ENCODE results near the gene RAB35. TPM values are rescaled to one million over a fixed set of nuclear protein-coding genes. Genes with fewer than 3 reads are reported as not detected.

Gene RAB35
- total RNA-seq, 2 experiments from 2014 or later = 58.4 to 63.2 TPM

DNA sequence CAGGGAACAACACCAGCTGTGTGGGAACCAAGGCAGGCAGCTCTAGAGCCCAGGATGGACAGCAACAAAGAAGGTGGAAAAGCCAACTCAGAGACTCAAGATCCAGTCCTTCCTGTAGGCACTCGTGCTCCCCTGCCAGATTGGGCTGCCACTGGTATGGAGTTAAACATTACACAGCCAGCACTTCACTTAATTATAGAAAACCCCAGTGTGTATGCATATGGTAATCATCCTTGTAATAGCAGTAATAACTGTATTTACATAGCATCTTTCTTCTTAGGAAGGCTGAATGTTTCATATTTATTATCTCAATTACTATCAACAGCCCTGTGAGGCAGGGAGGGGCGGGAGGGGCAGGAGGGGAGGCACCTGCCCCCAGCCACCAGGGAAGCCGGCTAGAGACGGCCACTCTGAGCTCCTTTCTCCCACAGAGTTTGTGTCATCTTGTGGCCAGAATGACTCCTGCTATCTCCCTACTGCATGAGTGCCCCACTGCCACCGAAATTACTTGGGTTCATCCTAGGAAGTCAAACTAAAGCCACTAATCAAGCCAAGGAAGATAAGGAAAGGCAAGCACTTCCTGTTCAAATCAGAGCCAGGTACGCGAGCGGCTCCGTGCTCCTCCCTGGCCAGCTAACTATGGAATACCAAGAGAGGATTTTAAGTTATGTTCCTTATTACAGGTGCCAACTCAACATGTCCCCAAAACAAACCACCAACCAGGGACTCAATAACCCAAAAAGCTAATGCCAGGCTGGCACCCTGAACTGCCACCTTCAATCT, 15.7 kb upstream of the RAB35 start:
- ChIA-PET CTCF (interaction anchor here (0.6 to 0.7 kb wide), 2 partner anchors 69 to 286 kb away, joined by 3 to 4 read pairs; partner anchors contain the start of gene RPLP0), POLR2A (no interaction called here)
- no peaks in the 10 kb centered on the region for H3K27me3 Mint-ChIP-seq
- DNase-seq = no peak
- intact Hi-C loops (cut with DNase I, micrococcal nuclease) = loop anchor here in 1 of 2 experiments (5.0 kb wide), 1 partner anchor 35 kb away; no protein-coding TSS in a partner anchor
- H3K36me3 Mint-ChIP-seq (ENCODE audit: low read depth) = peaks cover 70% of the 10 kb centered on the region
- no peaks in the 10 kb centered on the region for H3K9me3 Mint-ChIP-seq (ENCODE audit: low read depth)
- H3K4me1 Mint-ChIP-seq = peaks cover 12% of the 10 kb centered on the region
- no peak for ATAC-seq
- H3K27ac Mint-ChIP-seq = no peak overlapping the region
- H3K4me3 Mint-ChIP-seq = no peak overlapping the region

DNA sequence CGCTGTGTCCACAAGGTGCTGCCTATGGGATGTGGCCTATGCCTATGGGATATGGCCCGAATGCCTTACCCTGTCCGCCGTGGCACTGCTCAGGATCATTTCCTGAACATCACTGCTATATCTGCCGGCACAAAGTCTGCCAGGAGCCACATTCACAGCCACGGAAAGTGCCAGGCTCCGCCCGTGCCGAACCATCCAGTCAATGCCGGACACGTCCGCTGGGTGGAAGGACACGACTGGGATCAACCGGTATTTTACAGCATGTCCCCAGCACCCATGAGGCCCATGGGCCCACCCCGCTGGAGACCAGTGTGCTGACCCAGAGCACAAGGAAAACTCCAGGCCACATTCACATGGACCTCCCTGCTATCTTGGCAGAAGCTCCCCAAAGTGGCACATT, 14.6 kb upstream of the RAB35 start:
- intact Hi-C loops (cut with DNase I, micrococcal nuclease) = loop anchor here in 1 of 2 experiments (5.0 kb wide), 1 partner anchor 36 kb away; no protein-coding TSS in a partner anchor
- CTCF ChIA-PET = no interaction called here
- ATAC-seq = no peak
- H3K36me3 Mint-ChIP-seq (ENCODE audit: low read depth) = peaks cover 71% of the 10 kb centered on the region
- peaks cover 24% of the 10 kb centered on the region for H3K4me1 Mint-ChIP-seq
- H3K9me3 Mint-ChIP-seq (ENCODE audit: low read depth) = no peaks in the 10 kb centered on the region
- H3K27me3 Mint-ChIP-seq = no peaks in the 10 kb centered on the region
- POLR2A ChIA-PET = no interaction called here
- no peak overlapping the region for H3K27ac Mint-ChIP-seq
- no peak overlapping the region for H3K4me3 Mint-ChIP-seq
- no peak for DNase-seq

DNA sequence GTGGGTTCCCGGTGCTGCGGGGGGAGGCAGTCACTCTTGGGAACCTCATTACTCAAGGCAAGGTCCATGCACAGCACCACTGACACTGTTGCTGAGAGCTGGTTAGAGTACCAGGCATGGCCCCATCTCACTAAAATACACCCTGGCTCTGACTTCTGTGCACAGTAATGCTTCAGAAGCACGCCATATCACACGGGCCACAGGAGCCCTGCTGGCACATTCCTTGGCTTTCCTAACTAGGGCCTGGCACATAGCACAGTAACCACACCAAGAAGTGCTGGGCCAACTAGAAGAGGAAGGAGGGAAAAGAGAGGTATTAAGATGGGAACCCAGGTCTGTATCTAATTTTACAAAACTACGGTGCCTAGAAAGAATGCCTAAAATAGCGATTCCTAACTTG, 13.5 kb upstream of the RAB35 start:
- Mint-ChIP-seq H3K4me1 (peaks cover 30% of the 10 kb centered on the region), H3K27ac (no peak overlapping the region)

DNA sequence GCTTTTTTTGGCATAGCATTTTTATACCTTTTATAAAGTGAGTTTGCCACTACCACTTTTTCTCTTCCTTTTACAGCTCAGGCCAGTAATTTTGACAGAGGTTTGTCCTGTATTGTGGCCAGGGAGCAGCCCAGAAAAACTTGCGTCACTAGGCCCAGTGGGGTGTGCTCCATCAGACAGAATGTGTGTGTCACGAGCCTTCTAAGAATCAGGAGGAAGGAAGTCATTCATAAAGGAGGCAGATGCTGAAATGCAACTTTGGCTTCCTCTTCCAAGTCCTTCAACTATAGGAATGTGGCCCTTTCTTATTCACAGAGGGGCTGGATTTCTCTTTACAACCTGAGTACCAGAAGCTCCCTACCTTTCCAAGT, 10.1 kb upstream of the RAB35 start:
- Mint-ChIP-seq H3K4me3 (no peak overlapping the region), H3K27me3 (no peaks in the 10 kb centered on the region), H3K27ac (peak overlapping the region; percentile 80), H3K9me3 (ENCODE audit: low read depth) (no peaks in the 10 kb centered on the region), H3K36me3 (ENCODE audit: low read depth) (peaks cover 48% of the 10 kb centered on the region), H3K4me1 (peaks cover 55% of the 10 kb centered on the region)
- CTCF ChIA-PET = interaction anchor here (1.2 to 2.8 kb wide), 2 partner anchors 9 to 102 kb away, joined by 3 to 14 read pairs; partner anchors contain the start of gene RAB35
- peak; percentile 21 for ATAC-seq
- intact Hi-C loops (cut with DNase I, micrococcal nuclease) = no loop called here
- peak; percentile 35 for DNase-seq
- POLR2A ChIA-PET = interaction anchor here (0.5 to 1.9 kb wide), 4 partner anchors 10 to 165 kb away, joined by 3 to 6 read pairs (median 4); partner anchors contain the start of genes RAB35, RNU4-2 and RPLP0

More for the DNA sequence above, 13.5 kb upstream of the RAB35 start:
- CTCF ChIA-PET = no interaction called here
- H3K4me3 Mint-ChIP-seq = no peak overlapping the region
- POLR2A ChIA-PET = interaction anchor here (1.0 kb wide), 1 partner anchor 12 kb away, joined by 10 read pairs; no protein-coding TSS in a partner anchor
- no peaks in the 10 kb centered on the region for H3K9me3 Mint-ChIP-seq (ENCODE audit: low read depth)
- intact Hi-C loops (cut with DNase I, micrococcal nuclease) = loop anchor here in 1 of 2 experiments (5.0 kb wide), 1 partner anchor 37 kb away; no protein-coding TSS in a partner anchor
- ATAC-seq (no peak), DNase-seq (no peak)
- no peaks in the 10 kb centered on the region for H3K27me3 Mint-ChIP-seq
- peaks cover 68% of the 10 kb centered on the region for H3K36me3 Mint-ChIP-seq (ENCODE audit: low read depth)

DNA sequence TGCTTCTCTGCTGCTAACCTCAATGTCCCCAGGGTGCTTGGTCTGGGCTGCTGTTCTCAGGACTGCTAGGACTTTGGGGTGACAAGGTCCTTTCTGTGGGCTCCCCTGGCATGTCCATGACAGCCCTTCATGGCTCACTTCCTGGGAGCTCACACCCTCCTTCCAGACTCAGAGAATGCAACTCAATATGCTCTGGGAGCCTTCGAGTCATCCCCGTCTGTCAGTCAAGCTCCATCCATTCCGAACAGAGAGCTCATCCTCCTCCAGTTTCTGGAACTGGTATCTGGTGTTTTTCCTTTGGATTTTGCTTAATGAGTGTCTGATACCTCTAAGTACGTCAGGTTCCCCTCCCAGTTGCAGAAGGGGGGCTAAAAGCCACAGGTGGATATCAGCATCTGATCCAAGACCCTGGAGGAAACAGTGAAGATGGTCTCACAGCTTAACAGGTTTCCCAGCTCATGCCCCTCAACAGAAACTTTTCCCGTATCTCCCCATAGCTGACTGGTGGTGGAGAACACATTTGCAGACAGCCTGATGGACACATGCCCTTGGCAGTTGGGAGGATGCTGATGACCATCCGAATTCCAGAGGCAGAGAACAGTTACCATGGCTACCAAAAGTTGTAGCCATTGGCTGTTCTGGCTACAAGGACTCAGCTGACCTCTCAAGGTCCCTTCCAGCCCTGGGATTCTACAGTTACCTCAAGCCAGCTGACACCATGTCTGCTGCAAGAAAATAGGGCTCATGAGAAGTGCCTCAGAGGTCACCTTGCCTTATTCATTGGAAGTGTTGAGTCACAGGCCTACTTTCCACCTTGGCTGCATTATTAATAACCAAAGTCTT, 9.5 kb upstream of the RAB35 start:
- CTCF ChIA-PET = interaction anchor here (0.5 to 2.8 kb wide), 5 partner anchors 8 to 165 kb away, joined by 3 to 14 read pairs (median 3); partner anchors contain the start of genes RAB35 and RNU4-2
- peak overlapping the region; percentile 80 for H3K27ac Mint-ChIP-seq
- no peaks in the 10 kb centered on the region for H3K27me3 Mint-ChIP-seq
- peaks cover 61% of the 10 kb centered on the region for H3K4me1 Mint-ChIP-seq
- peaks cover 42% of the 10 kb centered on the region for H3K36me3 Mint-ChIP-seq (ENCODE audit: low read depth)
- no peaks in the 10 kb centered on the region for H3K9me3 Mint-ChIP-seq (ENCODE audit: low read depth)
- no peak overlapping the region for H3K4me3 Mint-ChIP-seq
- POLR2A ChIA-PET = interaction anchor here (0.5 to 1.9 kb wide), 5 partner anchors 9 to 165 kb away, joined by 3 to 6 read pairs (median 4); partner anchors contain the start of genes RAB35, RNU4-2 and RPLP0
- intact Hi-C loops (cut with DNase I, micrococcal nuclease) = no loop called here
- DNase-seq (peak; percentile 50), ATAC-seq (peak; percentile 28)

- ChIA-PET CTCF (interaction anchor here (0.7 to 2.8 kb wide), 2 partner anchors 7 to 135 kb away, joined by 3 to 14 read pairs; partner anchors contain the start of gene RAB35), POLR2A (no interaction called here)
- DNase-seq (no peak), ATAC-seq (no peak)
- H3K4me3 Mint-ChIP-seq = no peak overlapping the region
- H3K27me3 Mint-ChIP-seq = no peaks in the 10 kb centered on the region
- peaks cover 71% of the 10 kb centered on the region for H3K4me1 Mint-ChIP-seq
- H3K27ac Mint-ChIP-seq = no peak overlapping the region
- H3K9me3 Mint-ChIP-seq (ENCODE audit: low read depth) = no peaks in the 10 kb centered on the region
- H3K36me3 Mint-ChIP-seq (ENCODE audit: low read depth) = peaks cover 34% of the 10 kb centered on the region
- intact Hi-C loops (cut with DNase I, micrococcal nuclease) = no loop called here
Observed at GRCh38 chr12:120125029-120125428, 8.5 kb upstream of the RAB35 start.

DNA sequence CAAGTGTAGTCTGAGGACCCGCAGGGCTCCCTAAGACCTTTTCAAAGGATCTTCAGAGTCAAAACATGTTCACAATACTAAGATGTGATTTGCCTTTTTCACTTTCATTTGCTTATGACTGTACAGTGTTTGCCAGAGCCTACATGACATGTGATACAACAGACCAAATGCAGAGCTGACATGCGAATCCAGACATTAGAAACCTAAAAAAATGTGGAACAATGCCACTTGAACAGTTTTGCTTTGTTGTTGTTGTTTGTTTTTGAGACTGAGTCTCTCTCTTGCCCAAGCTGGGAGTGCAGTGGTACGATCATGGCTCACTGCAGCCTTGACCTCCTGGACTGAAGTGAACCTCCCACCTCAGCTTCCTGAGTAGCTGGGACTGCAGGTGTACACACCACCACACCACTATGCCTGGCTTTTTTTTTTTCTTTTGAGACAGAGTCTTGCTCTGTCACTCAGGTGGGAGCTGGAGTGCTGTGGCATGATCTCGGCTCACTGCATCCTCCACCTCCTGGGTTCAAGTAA, 5.3 kb upstream of the RAB35 start:
- Mint-ChIP-seq H3K27me3 (no peaks in the 10 kb centered on the region), H3K36me3 (ENCODE audit: low read depth) (peaks cover 16% of the 10 kb centered on the region), H3K4me1 (peaks cover 79% of the 10 kb centered on the region), H3K4me3 (peak overlapping the region; percentile 21), H3K27ac (peak overlapping the region; percentile 39), H3K9me3 (ENCODE audit: low read depth) (no peaks in the 10 kb centered on the region)
- DNase-seq = peak; percentile 40
- intact Hi-C loops (cut with DNase I, micrococcal nuclease) = loop anchor here in 1 of 2 experiments (2.0 kb wide), 1 partner anchor 73 kb away; the partner anchor contains the start of gene GCN1
- ChIA-PET POLR2A (interaction anchor here (0.6 to 7.4 kb wide), 9 partner anchors 35 to 171 kb away, joined by 3 to 88 read pairs (median 5); partner anchors contain the start of genes BICDL1, RNU4-1, RNU4-2 and RPLP0), CTCF (interaction anchor here (0.6 to 1.8 kb wide), 4 partner anchors 15 to 115 kb away, joined by 3 to 6 read pairs (median 3); no protein-coding TSS in a partner anchor)
- ATAC-seq = peak; percentile 56

DNA sequence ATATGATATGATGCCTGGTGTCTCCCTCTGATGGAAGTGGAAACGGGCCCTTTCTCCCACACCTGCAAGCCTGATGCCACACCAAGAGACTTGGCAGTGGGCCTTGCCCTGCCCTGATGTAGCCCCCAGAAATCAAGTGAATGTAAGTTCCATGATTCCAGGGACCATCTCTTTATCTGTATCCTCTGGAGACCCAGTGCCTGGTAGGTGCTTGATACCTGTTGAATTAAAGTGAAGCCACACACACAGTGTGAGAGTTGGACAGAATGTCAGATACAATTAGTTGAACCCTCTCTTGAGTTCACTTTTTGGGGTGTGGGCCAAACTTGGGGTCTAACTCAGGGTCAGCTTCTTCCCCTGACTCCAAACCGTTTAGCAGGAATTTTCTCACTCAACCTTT, 4.8 kb upstream of the RAB35 start:
- Mint-ChIP-seq H3K9me3 (ENCODE audit: low read depth) (no peaks in the 10 kb centered on the region), H3K4me3 (peak overlapping the region; percentile 21), H3K36me3 (ENCODE audit: low read depth) (peaks cover 13% of the 10 kb centered on the region), H3K27me3 (no peaks in the 10 kb centered on the region), H3K27ac (peak overlapping the region; percentile 39), H3K4me1 (peaks cover 74% of the 10 kb centered on the region)
- DNase-seq = no peak
- ChIA-PET POLR2A (interaction anchor here (1.2 to 7.4 kb wide), 5 partner anchors 75 to 172 kb away, joined by 5 to 88 read pairs (median 12); partner anchors contain the start of genes RNU4-1, RNU4-2 and RPLP0), CTCF (interaction anchor here (0.6 to 1.8 kb wide), 4 partner anchors 14 to 114 kb away, joined by 3 to 6 read pairs (median 3); no protein-coding TSS in a partner anchor)
- ATAC-seq = peak; percentile 2
- intact Hi-C loops (cut with DNase I, micrococcal nuclease) = loop anchor here in 1 of 2 experiments (2.0 kb wide), 1 partner anchor 73 kb away; the partner anchor contains the start of gene GCN1

DNA sequence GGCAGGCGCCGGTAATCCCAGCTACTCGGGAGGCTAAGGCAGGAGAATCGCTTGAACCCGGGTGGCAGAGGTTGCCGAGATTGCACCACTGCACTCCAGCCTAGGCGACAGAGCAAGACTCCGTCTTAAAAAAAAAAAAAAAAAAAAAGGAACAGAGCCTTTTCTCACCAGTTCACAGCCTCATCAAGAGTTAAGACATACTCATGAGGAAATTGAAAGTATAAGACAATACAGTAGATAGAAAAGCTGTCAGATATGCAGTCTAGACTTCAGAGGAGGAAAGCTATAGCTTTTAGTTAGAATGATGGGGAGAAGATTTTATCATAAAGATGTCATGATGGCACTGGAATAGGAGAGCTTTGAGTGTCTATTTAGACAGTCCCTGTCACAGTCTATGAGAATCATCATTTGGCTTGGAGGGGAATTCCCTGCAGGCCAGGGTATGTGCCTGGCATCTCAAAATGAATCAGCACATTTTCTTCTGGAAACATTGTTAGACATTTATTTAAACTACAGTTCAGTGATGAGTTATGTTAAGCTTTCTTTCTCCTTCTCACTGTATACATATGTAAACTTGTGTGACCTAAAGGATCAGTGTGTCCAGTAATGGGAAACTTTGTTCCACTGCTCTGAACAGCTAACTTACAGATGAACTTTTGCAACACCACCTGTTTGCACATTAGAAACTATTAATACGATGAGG, 2.9 kb upstream of the RAB35 start:
- Mint-ChIP-seq H3K4me1 (peaks cover 79% of the 10 kb centered on the region), H3K36me3 (ENCODE audit: low read depth) (peaks cover 21% of the 10 kb centered on the region), H3K27me3 (no peaks in the 10 kb centered on the region), H3K27ac (peak overlapping the region; percentile 87), H3K4me3 (peak overlapping the region; percentile 85), H3K9me3 (ENCODE audit: low read depth) (no peaks in the 10 kb centered on the region)
- intact Hi-C loops (cut with DNase I, micrococcal nuclease) = loop anchor here (1.0 to 5.0 kb wide), 5 partner anchors 32 to 1742 kb away; partner anchors contain the start of genes PXN (in 1 of the 2), RNU4-1 (in 1 of the 2), RNU4-2 (in 1 of the 2) and SUDS3 (in 1 of the 2)
- POLR2A ChIA-PET = interaction anchor here (0.5 to 7.4 kb wide), 13 partner anchors 32 to 308 kb away, joined by 3 to 88 read pairs (median 6); partner anchors contain the start of genes BICDL1, RNU4-1, RNU4-2 and RPLP0
- CTCF ChIA-PET = interaction anchor here (1.0 to 2.1 kb wide), 8 partner anchors 9 to 131 kb away, joined by 3 to 9 read pairs (median 4); partner anchors contain the start of genes BICDL1 and RPLP0
- ATAC-seq (peak; percentile 53), DNase-seq (peak; percentile 72)
